IPS DF 6.9 (cell line): Measurements from ENCODE around the gene NXT1.

Experiments used
- DNase-seq: peaks from one replicate; pipeline ENCODE4 v3.0.0-alpha.2; 2013; ENCODE audit warnings: low read depth, low spot score
- H3K27ac ChIP-seq: one replicate; pipeline ENCODE4 v1.5.1; 2013; ENCODE audit warnings: low read length, control low read depth
- H3K27me3 ChIP-seq: 2 replicates; pipeline ENCODE4 v1.6.1; 2013; ENCODE audit warnings: mild to moderate bottlenecking, low read length; ENCODE audit not compliant: control insufficient read depth, insufficient read depth
- H3K36me3 ChIP-seq: 2 replicates; pipeline ENCODE4 v1.6.1; 2013; ENCODE audit warnings: low read length; ENCODE audit not compliant: control insufficient read depth, insufficient read depth
- H3K4me1 ChIP-seq: 2 replicates; pipeline ENCODE4 v1.6.1; 2013; ENCODE audit warnings: low read length; ENCODE audit not compliant: control insufficient read depth, insufficient read depth
- H3K4me3 ChIP-seq: 2 replicates; pipeline ENCODE4 v1.5.1; 2013; ENCODE audit warnings: mild to moderate bottlenecking, low read length
- H3K9me3 ChIP-seq: 2 replicates; pipeline ENCODE4 v1.6.1; 2013; ENCODE audit warnings: low read length, inconsistent platforms; ENCODE audit not compliant: control insufficient read depth, insufficient read depth
- WGBS: extraction: QIAGEN DNeasy Blood & Tissue Kit; methylation state at CpG from one replicate; pipeline ENCODE4 v1.1.7; 2013; ENCODE audit warnings: mixed read lengths, missing lambda C conversion rate; ENCODE audit not compliant: insufficient read length, insufficient coverage; 5-methylcytosine and 5-hydroxymethylcytosine counted together

Gene NXT1

GRCh38 chr20:23358923-23359593 is 8.5 kb downstream of the NXT1 start:
- Histone ChIP-seq H3K27ac (no peak overlapping the region), H3K4me1 (peaks cover 2% of the 10 kb centered on the region)
- no CpG with 5 or more reads among the region's 7 CpGs for WGBS

GRCh38 chr20:23360531-23360930 is 9.9 kb downstream of the NXT1 start:
- peaks cover 3% of the 10 kb centered on the region for H3K4me1 ChIP-seq
- DNase-seq = no peak
- H3K27ac ChIP-seq = no peak overlapping the region
- no CpG with 5 or more reads among the region's 1 CpG for WGBS
- no peak overlapping the region for H3K4me3 ChIP-seq
- peaks cover 4% of the 10 kb centered on the region for H3K36me3 ChIP-seq
- H3K27me3 ChIP-seq = no peaks in the 10 kb centered on the region
- H3K9me3 ChIP-seq = no peaks in the 10 kb centered on the region

More at GRCh38 chr20:23358923-23359593, 8.5 kb downstream of the NXT1 start:
- DNase-seq = no peak
- no peaks in the 10 kb centered on the region for H3K9me3 ChIP-seq
- no peak overlapping the region for H3K4me3 ChIP-seq
- no peaks in the 10 kb centered on the region for H3K27me3 ChIP-seq
- H3K36me3 ChIP-seq = peaks cover under 1% of the 10 kb centered on the region; the same call in 1 of the 2 replicates

- no peak overlapping the region for H3K27ac ChIP-seq
- DNase-seq = no peak
- H3K9me3 ChIP-seq = no peaks in the 10 kb centered on the region
- WGBS = no CpG with 5 or more reads among the region's 8 CpGs
- peaks cover 5% of the 10 kb centered on the region for H3K36me3 ChIP-seq
- H3K27me3 ChIP-seq = no peaks in the 10 kb centered on the region
- H3K4me1 ChIP-seq = peaks cover 3% of the 10 kb centered on the region
- peak overlapping the region; percentile 78; the same call in 1 of the 2 replicates for H3K4me3 ChIP-seq
These were observed 10.5 kb downstream of the NXT1 start for GRCh38 chr20:23361119-23361475.

GRCh38 chr20:23361476-23362391 is 11.1 kb downstream of the NXT1 start, which contains the start of gene GZF1:
GZF1 (plus strand) TSS chr20:23362182; CDS start chr20:23364384, 2,202 bp downstream.
- H3K27ac ChIP-seq = no peak within 1 kb of the TSS
- peak; percentile 86 for DNase-seq
- peaks cover 3% of the 10 kb centered on the region for H3K4me1 ChIP-seq
- no peaks in the 10 kb centered on the region for H3K27me3 ChIP-seq
- H3K9me3 ChIP-seq = no peaks in the 10 kb centered on the region
- WGBS = no CpG with 5 or more reads among the region's 114 CpGs
- peaks cover 5% of the 10 kb centered on the region for H3K36me3 ChIP-seq
- peak within 1 kb of the TSS; percentile 91 for H3K4me3 ChIP-seq

GRCh38 chr20:23362392-23363256 is 12.0 kb downstream of the NXT1 start:
- Histone ChIP-seq H3K4me1 (peaks cover 1% of the 10 kb centered on the region; the same call in 1 of the 2 replicates), H3K4me3 (peak overlapping the region; percentile 91), H3K9me3 (no peaks in the 10 kb centered on the region), H3K27me3 (no peaks in the 10 kb centered on the region), H3K27ac (no peak overlapping the region), H3K36me3 (peaks cover 5% of the 10 kb centered on the region)
- no peak for DNase-seq
- WGBS = no CpG with 5 or more reads among the region's 50 CpGs

- Histone ChIP-seq H3K4me1 (peaks cover 1% of the 10 kb centered on the region; the same call in 1 of the 2 replicates), H3K4me3 (no peak overlapping the region), H3K27ac (no peak overlapping the region), H3K36me3 (peaks cover 5% of the 10 kb centered on the region), H3K27me3 (no peaks in the 10 kb centered on the region), H3K9me3 (no peaks in the 10 kb centered on the region)
- DNase-seq = no peak
- WGBS = no CpG with 5 or more reads among the region's 4 CpGs
These were observed 12.7 kb downstream of the NXT1 start for GRCh38 chr20:23363257-23363649.

- H3K4me3 ChIP-seq = no peak overlapping the region
- no peak overlapping the region for H3K27ac ChIP-seq
- no peaks in the 10 kb centered on the region; the same call in 1 of the 2 replicates for H3K9me3 ChIP-seq
- peaks cover 17% of the 10 kb centered on the region for H3K36me3 ChIP-seq
- no peak for DNase-seq
- peaks cover 1% of the 10 kb centered on the region; the same call in 1 of the 2 replicates for H3K4me1 ChIP-seq
- no peaks in the 10 kb centered on the region for H3K27me3 ChIP-seq
- WGBS = no CpG with 5 or more reads among the region's 65 CpGs
These were observed 15.0 kb downstream of the NXT1 start for GRCh38 chr20:23365390-23366165.

GRCh38 chr20:23366384-23366783 is 15.8 kb downstream of the NXT1 start:
- Histone ChIP-seq H3K9me3 (no peaks in the 10 kb centered on the region; the same call in 1 of the 2 replicates), H3K4me1 (peaks cover 1% of the 10 kb centered on the region; the same call in 1 of the 2 replicates), H3K27ac (no peak overlapping the region), H3K4me3 (no peak overlapping the region), H3K36me3 (peaks cover 17% of the 10 kb centered on the region), H3K27me3 (no peaks in the 10 kb centered on the region)
- no CpG with 5 or more reads among the region's 1 CpG for WGBS
- no peak for DNase-seq

- no peak overlapping the region for H3K4me3 ChIP-seq
- peaks cover 1% of the 10 kb centered on the region; the same call in 1 of the 2 replicates for H3K4me1 ChIP-seq
- no peak overlapping the region for H3K27ac ChIP-seq
- no peaks in the 10 kb centered on the region for H3K27me3 ChIP-seq
- no peaks in the 10 kb centered on the region; the same call in 1 of the 2 replicates for H3K9me3 ChIP-seq
- H3K36me3 ChIP-seq = peaks cover 21% of the 10 kb centered on the region
- DNase-seq = no peak
These were observed 17.2 kb downstream of the NXT1 start for GRCh38 chr20:23367770-23368169.
